Activated CD8-positive, alpha-beta memory T cell treated with anti-CD3 and anti-CD28 coated beads, Interleukin-2, amount 50 U/mL, for 24 hours (primary cell): ENCODE data around the gene FGF12.
"Not testable (repeated sequence)": the region's sequence is repeated elsewhere in the genome, so short reads cannot be mapped to it uniquely, and the experiment has no call there.

Experiments used
- DNase-seq: peaks from one replicate; pipeline ENCODE4 v3.0.0-alpha.2; 2020; ENCODE audit errors: extremely low read depth

The FGF12 gene

GRCh38 chr3:192727032-192727847 is at the start of gene FGF12:
TSS of gene FGF12 (minus strand) at chr3:192727541.
- no peak for DNase-seq

- DNase-seq = not testable (repeated sequence)
Observed at GRCh38 chr3:192774341-192774740, 47.0 kb upstream of the FGF12 start.

DNA sequence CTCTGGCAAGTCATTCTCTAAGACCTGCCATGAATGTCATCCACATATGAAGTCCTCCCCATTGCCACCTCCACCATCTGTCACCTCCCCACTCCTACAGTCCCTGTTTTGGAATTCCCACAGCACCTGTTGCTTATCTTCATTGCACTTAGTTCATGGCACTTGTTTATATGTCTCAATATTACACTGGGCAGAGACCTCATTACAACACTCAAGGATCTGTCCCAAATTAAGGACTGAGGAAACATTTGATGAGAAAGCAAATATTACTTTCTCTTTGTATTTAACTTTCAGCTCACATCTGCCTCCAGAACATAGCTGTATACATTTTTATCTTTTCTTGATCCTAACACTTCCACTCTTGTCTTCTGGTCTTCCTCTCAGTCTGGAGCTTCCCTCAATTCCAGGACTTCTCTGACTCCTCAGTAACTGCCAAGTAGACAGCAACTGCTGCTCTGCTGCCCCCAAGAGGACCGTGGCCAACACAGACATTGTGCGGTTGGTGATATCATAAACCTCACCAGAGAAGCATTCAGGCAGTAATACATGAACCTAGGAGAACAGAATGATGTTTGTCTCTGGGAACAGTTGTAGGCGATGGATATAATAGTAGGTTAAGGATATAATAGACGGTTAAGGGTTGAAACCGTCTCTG is 45.0 kb upstream of the FGF12 start:
- no peak for DNase-seq

GRCh38 chr3:192758654-192759053 is 31.3 kb upstream of the FGF12 start:
- no peak for DNase-seq

DNA sequence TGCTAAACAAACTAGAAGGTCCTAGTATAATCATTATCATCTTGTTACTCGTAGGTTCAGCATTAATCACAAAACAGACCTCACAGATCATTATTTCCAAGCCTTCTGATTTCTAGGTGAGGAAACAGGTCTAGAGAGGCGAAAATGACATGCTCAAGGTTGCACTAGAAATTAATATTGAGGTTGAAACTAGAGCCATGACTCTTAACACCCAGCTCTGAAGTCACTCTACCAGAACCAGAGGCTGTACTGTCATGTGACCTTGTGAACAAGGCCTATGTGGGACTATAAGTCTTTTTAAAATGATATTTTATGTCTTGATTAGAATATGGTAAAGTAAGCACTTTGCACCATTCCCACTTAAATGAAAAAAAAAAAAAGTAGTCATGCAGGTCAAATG is 23.8 kb upstream of the FGF12 start:
- DNase-seq = no peak

GRCh38 chr3:192750201-192750600 is 22.9 kb upstream of the FGF12 start:
- DNase-seq = no peak

DNA sequence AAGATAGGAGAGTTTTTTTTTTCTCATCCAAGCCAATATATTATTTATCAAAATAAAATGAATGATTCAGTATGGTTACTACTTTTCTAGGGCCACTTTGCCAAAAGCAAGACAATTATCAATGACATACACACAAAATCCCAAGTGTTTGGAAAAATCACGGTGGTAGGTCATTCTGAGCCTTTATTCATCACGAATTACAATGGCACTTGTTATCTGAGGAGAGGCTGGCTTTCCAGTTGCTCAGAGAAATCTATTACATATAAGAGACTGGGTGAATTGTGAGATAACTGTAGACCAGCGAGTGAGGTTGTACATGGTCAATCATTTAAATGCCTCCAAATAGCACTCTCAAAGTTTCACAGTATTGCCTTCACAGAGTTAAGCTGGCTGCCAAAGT is 20.4 kb upstream of the FGF12 start:
- no peak for DNase-seq

- no peak for DNase-seq
Observed at GRCh38 chr3:192747145-192747544, 19.8 kb upstream of the FGF12 start.

GRCh38 chr3:192745150-192745549 is 17.8 kb upstream of the FGF12 start:
- DNase-seq = no peak

GRCh38 chr3:192744604-192745003 is 17.3 kb upstream of the FGF12 start:
- DNase-seq = not testable (repeated sequence)

GRCh38 chr3:192737506-192737905 is 10.2 kb upstream of the FGF12 start:
- DNase-seq = no peak

- DNase-seq = no peak
Observed at GRCh38 chr3:192731233-192731632, 3.9 kb upstream of the FGF12 start.

DNA sequence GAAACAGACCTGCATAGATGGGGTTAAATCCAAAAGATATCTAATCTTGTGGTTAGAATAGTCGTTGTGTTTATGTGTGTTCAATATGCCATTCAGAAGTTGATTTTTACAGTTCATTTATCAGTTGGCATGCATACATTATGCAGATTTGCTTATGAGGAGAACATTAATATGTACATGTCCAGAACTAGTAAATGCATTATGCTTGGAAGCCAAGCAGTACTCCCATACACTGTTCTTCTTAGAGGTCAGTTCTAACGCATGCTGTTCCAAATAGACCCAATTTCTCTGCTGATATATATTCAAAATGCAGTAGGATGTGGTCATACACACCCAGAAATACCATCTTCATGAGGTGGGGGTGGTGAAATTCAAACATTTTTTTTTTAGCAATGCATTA is 956 bp downstream of the FGF12 start:
- no peak for DNase-seq

DNA sequence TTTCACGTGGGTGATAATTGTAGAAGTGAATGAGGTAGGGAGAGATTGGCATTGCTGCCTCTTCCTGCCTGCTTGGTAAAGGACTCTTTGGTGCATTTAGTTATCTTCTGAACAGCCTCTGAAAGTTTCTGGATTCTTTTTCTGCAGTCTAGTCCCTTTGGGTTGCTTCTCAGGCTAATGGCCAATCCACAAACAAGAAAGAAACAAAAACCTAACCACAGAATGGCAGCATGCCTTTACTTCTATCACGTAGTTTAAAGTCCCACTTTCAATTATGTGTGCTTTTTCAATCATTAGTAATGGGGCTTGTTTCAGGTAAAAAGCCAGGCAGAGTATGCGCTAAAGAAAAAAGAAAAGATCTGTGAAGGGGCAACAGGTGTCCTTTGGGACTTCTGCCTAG is 7.4 kb downstream of the FGF12 start:
- DNase-seq = no peak

DNA sequence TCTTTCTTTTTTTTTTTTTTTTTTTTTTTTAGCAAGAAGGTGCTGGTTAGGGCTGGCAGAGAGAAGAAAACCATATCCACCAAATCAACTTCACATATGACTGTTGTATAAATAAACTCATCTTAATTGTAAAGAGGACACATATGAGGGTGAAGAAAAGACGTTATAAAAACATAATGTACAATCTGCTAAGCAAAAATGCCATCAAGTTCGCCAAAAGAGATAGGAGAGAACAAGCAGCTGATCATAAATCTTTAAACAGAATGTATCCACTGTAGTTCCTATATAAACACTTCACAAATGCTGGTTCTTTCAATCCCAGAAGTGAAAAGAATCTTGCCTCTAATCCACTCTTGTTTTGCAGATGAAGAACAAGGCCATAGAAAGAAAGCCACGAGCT is 9.2 kb downstream of the FGF12 start:
- DNase-seq = no peak

- no peak for DNase-seq
Observed at GRCh38 chr3:192715126-192715525, 12.2 kb downstream of the FGF12 start.

DNA sequence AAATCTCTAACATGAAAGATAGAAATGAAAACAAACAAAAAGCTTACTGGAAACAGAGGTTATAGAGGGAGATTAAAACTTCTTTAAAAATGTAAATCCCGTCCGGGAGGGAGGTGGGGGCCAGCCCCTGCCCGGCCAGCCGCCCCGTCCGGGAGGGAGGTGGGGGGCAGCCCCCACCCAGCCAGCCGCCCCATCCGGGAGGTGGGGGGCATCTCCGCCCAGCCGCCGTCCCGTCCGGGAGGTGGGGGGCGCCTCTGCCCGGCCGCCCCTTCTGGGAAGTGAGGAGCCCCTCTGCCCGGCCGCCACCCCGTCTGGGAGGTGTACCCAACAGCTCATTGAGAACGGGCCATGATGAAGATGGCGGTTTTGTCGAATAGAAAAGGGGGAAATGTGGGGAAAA is 16.2 kb downstream of the FGF12 start:
- not testable (repeated sequence) for DNase-seq

DNA sequence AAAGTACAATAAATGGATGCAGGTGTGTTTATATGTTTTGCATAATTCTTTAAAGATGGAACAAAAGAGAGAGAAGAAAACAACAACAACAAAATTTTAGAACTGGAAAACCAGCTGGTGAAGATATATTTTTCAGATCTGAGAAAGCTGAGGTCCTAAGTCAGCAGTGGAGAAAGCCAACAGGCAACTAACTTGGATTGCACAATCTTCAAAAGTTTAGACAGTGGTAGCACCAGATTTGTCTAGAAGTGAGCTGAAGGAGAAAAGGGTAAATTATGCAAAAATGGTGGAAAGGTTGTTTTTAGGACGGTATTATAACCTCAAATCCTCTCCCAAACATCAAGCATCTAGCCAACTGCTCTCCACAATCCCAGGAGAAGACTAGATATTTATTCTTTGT is 17.0 kb downstream of the FGF12 start:
- no peak for DNase-seq

- DNase-seq = no peak
Observed at GRCh38 chr3:192706272-192706671, 21.1 kb downstream of the FGF12 start.

DNA sequence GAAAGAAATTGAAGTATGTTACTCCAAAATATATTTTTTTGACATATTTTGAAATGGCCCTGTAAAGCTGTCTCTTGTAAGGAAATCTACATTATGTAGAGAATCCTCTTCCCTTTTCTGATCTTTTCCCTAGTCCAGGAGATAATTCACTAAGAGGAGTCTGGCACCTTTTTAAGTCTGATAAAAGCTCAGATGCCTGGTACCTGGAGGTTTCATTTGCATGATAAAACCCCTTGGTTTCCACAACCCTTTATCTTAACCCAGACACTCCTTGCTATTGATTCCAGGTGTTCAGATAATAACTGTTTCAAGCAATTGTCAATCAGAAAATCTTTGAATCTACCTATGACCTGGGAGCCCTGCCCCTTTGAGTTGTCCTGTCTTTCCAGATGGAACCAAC is 26.5 kb downstream of the FGF12 start:
- no peak for DNase-seq

- DNase-seq = no peak
Observed at GRCh38 chr3:192696943-192697587, 30.3 kb downstream of the FGF12 start.

- DNase-seq = no peak
Observed at GRCh38 chr3:192687488-192688152, 39.7 kb downstream of the FGF12 start.
